HepG2 (cell line): ENCODE results near the gene CAMTA1.

Experiments used
- CCAR2 ChIP-seq: fragments of 200-400 bp; formaldehyde crosslinking; optimal IDR thresholded peaks from 2 replicates; pipeline ENCODE3; 2018; ENCODE audit warnings: low read depth, mild to moderate bottlenecking, low read length, moderate library complexity
- NFIC ChIP-seq: IDR thresholded peaks from 2 replicates; pipeline ENCODE4 v1.6.1; 2012; ENCODE audit warnings: mild to moderate bottlenecking, low read length, inconsistent platforms
- PCBP2 ChIP-seq: fragments of 200-400 bp; formaldehyde crosslinking; optimal IDR thresholded peaks from 2 replicates; pipeline ENCODE3; 2018; ENCODE audit warnings: low read length, low read depth; ENCODE audit not compliant: poor library complexity, severe bottlenecking
- PLRG1 ChIP-seq: fragments of 450-650 bp; conservative IDR thresholded peaks from 2 replicates; pipeline ENCODE4 v1.6.1; 2016
- TF ChIP-seq, protein P1 (sequence below): sonication (generic); formaldehyde crosslinking; IDR thresholded peaks from 2 replicates; pipeline ENCODE4 v1.4.0; 2020; ENCODE audit warnings: mild to moderate bottlenecking, low read depth, missing genetic modification reagents
- TF ChIP-seq, protein P2 (sequence below): sonication (generic); formaldehyde crosslinking; IDR thresholded peaks from 2 replicates; pipeline ENCODE4 v1.5.0; 2020; ENCODE audit warnings: mild to moderate bottlenecking, missing genetic modification reagents, moderate library complexity
- TF ChIP-seq, protein P3 (sequence below), 2 experiments: fragments of 450-650 bp in 1 of 2; sonication (generic) in 1 of 2; formaldehyde crosslinking; IDR thresholded peaks; 2 replicates each; pipeline versions ENCODE4 v1.5.0 to v1.8.0; 2020 to 2022; ENCODE audit warnings: mild to moderate bottlenecking in 1 of 2, missing genetic modification reagents in 1 of 2

DNA sequence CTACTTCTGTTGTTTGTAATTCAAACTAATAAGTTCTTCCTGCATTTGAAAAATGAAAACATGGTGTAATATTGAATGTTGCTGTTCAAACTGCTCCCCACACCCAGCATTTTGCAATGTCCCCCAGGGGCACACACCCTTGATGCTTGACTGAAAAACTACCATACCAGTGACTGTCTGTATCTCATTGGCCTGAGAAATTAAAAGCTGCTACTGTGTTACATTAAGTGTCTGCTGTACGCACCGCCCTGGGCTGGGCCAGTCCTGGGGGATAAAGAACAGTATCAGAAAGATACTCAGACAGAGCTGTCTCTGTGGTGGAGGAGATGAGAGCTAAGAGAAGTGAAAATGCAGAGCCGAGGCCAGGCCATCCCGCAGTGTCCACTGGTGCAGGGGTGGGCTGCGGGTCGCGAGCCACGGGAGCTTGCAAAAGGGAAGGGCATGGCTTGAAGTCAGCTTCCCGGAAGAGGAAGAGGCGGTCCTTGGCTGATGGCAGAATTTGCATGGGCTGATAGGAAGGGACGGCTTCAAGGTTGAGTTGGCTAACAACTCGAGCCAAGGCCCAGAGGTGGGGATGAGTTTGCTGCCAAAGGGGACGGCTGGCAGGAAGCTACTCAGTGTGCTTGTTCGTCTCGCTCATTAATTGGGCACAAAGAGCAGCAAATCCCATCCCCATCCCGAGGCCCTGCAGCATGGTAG lies 656.0 kb downstream of the CAMTA1 start:
- TF ChIP-seq, protein P1, sequence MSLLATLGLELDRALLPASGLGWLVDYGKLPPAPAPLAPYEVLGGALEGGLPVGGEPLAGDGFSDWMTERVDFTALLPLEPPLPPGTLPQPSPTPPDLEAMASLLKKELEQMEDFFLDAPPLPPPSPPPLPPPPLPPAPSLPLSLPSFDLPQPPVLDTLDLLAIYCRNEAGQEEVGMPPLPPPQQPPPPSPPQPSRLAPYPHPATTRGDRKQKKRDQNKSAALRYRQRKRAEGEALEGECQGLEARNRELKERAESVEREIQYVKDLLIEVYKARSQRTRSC (CRISPR knock-in tag) = no peak
- TF ChIP-seq PLRG1 (no peak), PCBP2 (no peak), CCAR2 (no peak), NFIC (no peak)
- TF ChIP-seq, protein P2, sequence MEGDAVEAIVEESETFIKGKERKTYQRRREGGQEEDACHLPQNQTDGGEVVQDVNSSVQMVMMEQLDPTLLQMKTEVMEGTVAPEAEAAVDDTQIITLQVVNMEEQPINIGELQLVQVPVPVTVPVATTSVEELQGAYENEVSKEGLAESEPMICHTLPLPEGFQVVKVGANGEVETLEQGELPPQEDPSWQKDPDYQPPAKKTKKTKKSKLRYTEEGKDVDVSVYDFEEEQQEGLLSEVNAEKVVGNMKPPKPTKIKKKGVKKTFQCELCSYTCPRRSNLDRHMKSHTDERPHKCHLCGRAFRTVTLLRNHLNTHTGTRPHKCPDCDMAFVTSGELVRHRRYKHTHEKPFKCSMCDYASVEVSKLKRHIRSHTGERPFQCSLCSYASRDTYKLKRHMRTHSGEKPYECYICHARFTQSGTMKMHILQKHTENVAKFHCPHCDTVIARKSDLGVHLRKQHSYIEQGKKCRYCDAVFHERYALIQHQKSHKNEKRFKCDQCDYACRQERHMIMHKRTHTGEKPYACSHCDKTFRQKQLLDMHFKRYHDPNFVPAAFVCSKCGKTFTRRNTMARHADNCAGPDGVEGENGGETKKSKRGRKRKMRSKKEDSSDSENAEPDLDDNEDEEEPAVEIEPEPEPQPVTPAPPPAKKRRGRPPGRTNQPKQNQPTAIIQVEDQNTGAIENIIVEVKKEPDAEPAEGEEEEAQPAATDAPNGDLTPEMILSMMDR (CRISPR knock-in tag) = no peak
- TF ChIP-seq, protein P3, sequence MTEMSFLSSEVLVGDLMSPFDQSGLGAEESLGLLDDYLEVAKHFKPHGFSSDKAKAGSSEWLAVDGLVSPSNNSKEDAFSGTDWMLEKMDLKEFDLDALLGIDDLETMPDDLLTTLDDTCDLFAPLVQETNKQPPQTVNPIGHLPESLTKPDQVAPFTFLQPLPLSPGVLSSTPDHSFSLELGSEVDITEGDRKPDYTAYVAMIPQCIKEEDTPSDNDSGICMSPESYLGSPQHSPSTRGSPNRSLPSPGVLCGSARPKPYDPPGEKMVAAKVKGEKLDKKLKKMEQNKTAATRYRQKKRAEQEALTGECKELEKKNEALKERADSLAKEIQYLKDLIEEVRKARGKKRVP (CRISPR knock-in tag; IDR thresholded peaks at IDR 0.05) = no peak
